ENCODE results near the gene PEX1. TPM values are rescaled to one million over a fixed set of nuclear protein-coding genes. Genes with fewer than 3 reads are reported as not detected.

PEX1 gene
- total RNA-seq, 2 donors from 2014 or later = 18.4 to 20.6 TPM

- no peaks in the 10 kb centered on the region for H3K36me3 ChIP-seq
- no peaks in the 10 kb centered on the region for H3K4me1 ChIP-seq
- no peak overlapping the region for H3K4me3 ChIP-seq
- no peak overlapping the region for H3K9ac ChIP-seq (ENCODE audit: low read depth in 2 of 2, low read length in 2 of 2)
- no peak for TF ChIP-seq CTCF (IDR thresholded peaks at IDR 0.05)
- intact Hi-C loops (cut with DNase I) = loop anchor here (10.0 kb wide), 1 partner anchor 68 kb away; no protein-coding TSS in a partner anchor
- no peaks in the 10 kb centered on the region for H3K27me3 ChIP-seq
- no peak overlapping the region for H3K27ac ChIP-seq
- no peak for DNase-seq
- H3K9me3 ChIP-seq = no peaks in the 10 kb centered on the region
Observed at GRCh38 chr7:92523110-92523509, 5.2 kb downstream of the PEX1 start.

- H3K36me3 ChIP-seq = no peaks in the 10 kb centered on the region
- no peaks in the 10 kb centered on the region for H3K27me3 ChIP-seq
- H3K9me3 ChIP-seq = no peaks in the 10 kb centered on the region
- TF ChIP-seq CTCF (IDR thresholded peaks at IDR 0.05) = no peak
- H3K4me1 ChIP-seq = no peaks in the 10 kb centered on the region
- no peak overlapping the region for H3K4me3 ChIP-seq
- H3K27ac ChIP-seq = no peak overlapping the region
- no peak for DNase-seq
- H3K9ac ChIP-seq (ENCODE audit: low read depth in 2 of 2, low read length in 2 of 2) = no peak overlapping the region
- intact Hi-C loops (cut with DNase I) = loop anchor here (10.0 kb wide), 1 partner anchor 65 kb away; no protein-coding TSS in a partner anchor
Observed at GRCh38 chr7:92520024-92520423, 8.3 kb downstream of the PEX1 start.

GRCh38 chr7:92517631-92518030, 10.7 kb downstream of the PEX1 start:
- H3K9ac ChIP-seq (ENCODE audit: low read depth in 2 of 2, low read length in 2 of 2) = no peak overlapping the region
- H3K36me3 ChIP-seq = no peaks in the 10 kb centered on the region
- no peaks in the 10 kb centered on the region for H3K27me3 ChIP-seq
- no peaks in the 10 kb centered on the region for H3K4me1 ChIP-seq
- H3K4me3 ChIP-seq = no peak overlapping the region
- intact Hi-C loops (cut with DNase I) = no loop called here
- H3K9me3 ChIP-seq = no peaks in the 10 kb centered on the region
- TF ChIP-seq CTCF (IDR thresholded peaks at IDR 0.05) = no peak
- H3K27ac ChIP-seq = no peak overlapping the region
- no peak for DNase-seq

GRCh38 chr7:92513167-92513902, 15.0 kb downstream of the PEX1 start:
- Histone ChIP-seq H3K9me3 (no peaks in the 10 kb centered on the region), H3K4me3 (no peak overlapping the region), H3K27ac (no peak overlapping the region), H3K9ac (ENCODE audit: low read depth in 2 of 2, low read length in 2 of 2) (no peak overlapping the region), H3K27me3 (no peaks in the 10 kb centered on the region), H3K36me3 (no peaks in the 10 kb centered on the region), H3K4me1 (no peaks in the 10 kb centered on the region)
- no peak for TF ChIP-seq CTCF (IDR thresholded peaks at IDR 0.05)
- intact Hi-C loops (cut with DNase I) = no loop called here
- DNase-seq = no peak

GRCh38 chr7:92508946-92509345, 19.4 kb downstream of the PEX1 start:
- no peaks in the 10 kb centered on the region for H3K36me3 ChIP-seq
- no peak overlapping the region for H3K9ac ChIP-seq (ENCODE audit: low read depth in 2 of 2, low read length in 2 of 2)
- H3K27ac ChIP-seq = no peak overlapping the region
- no peak for TF ChIP-seq CTCF (IDR thresholded peaks at IDR 0.05)
- H3K27me3 ChIP-seq = no peaks in the 10 kb centered on the region
- H3K9me3 ChIP-seq = no peaks in the 10 kb centered on the region
- intact Hi-C loops (cut with DNase I) = no loop called here
- H3K4me1 ChIP-seq = no peaks in the 10 kb centered on the region
- no peak overlapping the region for H3K4me3 ChIP-seq
- no peak for DNase-seq

All from colonic mucosa (tissue), 4 donors.